MM.1S (cell line): ENCODE measurements around the gene TTC28.

ENCODE experiments used
- EZH2 ChIP-seq: fragments of 300-600 bp; sonication (generic); optimal IDR thresholded peaks from 2 replicates; pipeline ENCODE3; 2017; ENCODE audit warnings: low read depth, mild to moderate bottlenecking, antibody characterized with exemption, low read length, mixed read lengths
- EZH2phosphoT487 ChIP-seq: fragments of 300-600 bp; sonication (generic); IDR thresholded peaks from 2 replicates; pipeline ENCODE4 v1.6.1; 2018; ENCODE audit warnings: antibody characterized with exemption, low read length
- TF ChIP-seq, protein P1 (sequence below): fragments of 300-600 bp; sonication (generic); IDR thresholded peaks from 2 replicates; pipeline ENCODE4 v1.5.1; 2016; ENCODE audit warnings: antibody characterized with exemption, low read length, mixed read lengths

- TF ChIP-seq, protein P1, sequence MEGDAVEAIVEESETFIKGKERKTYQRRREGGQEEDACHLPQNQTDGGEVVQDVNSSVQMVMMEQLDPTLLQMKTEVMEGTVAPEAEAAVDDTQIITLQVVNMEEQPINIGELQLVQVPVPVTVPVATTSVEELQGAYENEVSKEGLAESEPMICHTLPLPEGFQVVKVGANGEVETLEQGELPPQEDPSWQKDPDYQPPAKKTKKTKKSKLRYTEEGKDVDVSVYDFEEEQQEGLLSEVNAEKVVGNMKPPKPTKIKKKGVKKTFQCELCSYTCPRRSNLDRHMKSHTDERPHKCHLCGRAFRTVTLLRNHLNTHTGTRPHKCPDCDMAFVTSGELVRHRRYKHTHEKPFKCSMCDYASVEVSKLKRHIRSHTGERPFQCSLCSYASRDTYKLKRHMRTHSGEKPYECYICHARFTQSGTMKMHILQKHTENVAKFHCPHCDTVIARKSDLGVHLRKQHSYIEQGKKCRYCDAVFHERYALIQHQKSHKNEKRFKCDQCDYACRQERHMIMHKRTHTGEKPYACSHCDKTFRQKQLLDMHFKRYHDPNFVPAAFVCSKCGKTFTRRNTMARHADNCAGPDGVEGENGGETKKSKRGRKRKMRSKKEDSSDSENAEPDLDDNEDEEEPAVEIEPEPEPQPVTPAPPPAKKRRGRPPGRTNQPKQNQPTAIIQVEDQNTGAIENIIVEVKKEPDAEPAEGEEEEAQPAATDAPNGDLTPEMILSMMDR, result no peak
- no peak for TF ChIP-seq EZH2phosphoT487
- TF ChIP-seq EZH2, result no peak
Measured at GRCh38 chr22:28406246-28406645, 273.4 kb downstream of the TTC28 start.
